NB4 (cell line): ENCODE measurements around the gene RNF225.

Source experiments
- DNase-seq: peaks from one replicate; pipeline ENCODE4 v3.0.0; 2010; ENCODE audit warnings: low read depth
- H3K4me3 ChIP-seq: one replicate; pipeline ENCODE4 v1.5.1; 2011; ENCODE audit warnings: mild to moderate bottlenecking, low read depth, low read length, moderate library complexity
- MYC ChIP-seq: IDR thresholded peaks from 2 replicates; pipeline ENCODE4 v1.6.1; 2011; ENCODE audit warnings: low read depth, low read length
- POLR2A ChIP-seq: IDR thresholded peaks from 2 replicates; pipeline ENCODE4 v1.6.1; 2011; ENCODE audit warnings: mild to moderate bottlenecking; ENCODE audit not compliant: insufficient read length; ENCODE audit errors: extremely low read depth
- TF ChIP-seq, protein P1 (sequence below): IDR thresholded peaks from one replicate; pipeline ENCODE4 v1.5.1; 2012; ENCODE audit warnings: low read depth, low read length
- TF ChIP-seq, protein P2 (sequence below): IDR thresholded peaks from 2 replicates; pipeline ENCODE4 v1.6.1; 2011; ENCODE audit warnings: low read depth, low read length

The RNF225 gene

DNA sequence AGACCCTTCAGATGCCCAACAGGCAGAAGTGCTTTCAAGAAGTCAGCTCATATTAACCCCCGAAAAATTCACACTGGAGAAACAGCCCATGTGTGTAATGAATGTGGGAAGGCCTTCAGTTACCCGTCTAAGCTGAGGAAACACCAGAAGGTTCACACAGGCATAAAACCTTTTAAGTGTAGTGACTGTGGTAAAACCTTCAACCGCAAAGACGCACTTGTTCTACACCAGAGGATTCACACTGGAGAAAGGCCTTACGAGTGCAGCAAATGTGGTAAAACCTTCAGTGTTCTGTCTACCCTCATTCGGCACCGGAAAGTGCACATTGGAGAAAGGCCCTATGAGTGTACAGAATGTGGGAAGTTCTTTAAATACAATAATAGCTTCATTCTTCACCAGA, 21.6 kb downstream of the RNF225 start:
- DNase-seq = no peak
- TF ChIP-seq POLR2A = no peak
- TF ChIP-seq, protein P1, sequence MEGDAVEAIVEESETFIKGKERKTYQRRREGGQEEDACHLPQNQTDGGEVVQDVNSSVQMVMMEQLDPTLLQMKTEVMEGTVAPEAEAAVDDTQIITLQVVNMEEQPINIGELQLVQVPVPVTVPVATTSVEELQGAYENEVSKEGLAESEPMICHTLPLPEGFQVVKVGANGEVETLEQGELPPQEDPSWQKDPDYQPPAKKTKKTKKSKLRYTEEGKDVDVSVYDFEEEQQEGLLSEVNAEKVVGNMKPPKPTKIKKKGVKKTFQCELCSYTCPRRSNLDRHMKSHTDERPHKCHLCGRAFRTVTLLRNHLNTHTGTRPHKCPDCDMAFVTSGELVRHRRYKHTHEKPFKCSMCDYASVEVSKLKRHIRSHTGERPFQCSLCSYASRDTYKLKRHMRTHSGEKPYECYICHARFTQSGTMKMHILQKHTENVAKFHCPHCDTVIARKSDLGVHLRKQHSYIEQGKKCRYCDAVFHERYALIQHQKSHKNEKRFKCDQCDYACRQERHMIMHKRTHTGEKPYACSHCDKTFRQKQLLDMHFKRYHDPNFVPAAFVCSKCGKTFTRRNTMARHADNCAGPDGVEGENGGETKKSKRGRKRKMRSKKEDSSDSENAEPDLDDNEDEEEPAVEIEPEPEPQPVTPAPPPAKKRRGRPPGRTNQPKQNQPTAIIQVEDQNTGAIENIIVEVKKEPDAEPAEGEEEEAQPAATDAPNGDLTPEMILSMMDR = no peak
- no peak overlapping the region for H3K4me3 ChIP-seq

DNA sequence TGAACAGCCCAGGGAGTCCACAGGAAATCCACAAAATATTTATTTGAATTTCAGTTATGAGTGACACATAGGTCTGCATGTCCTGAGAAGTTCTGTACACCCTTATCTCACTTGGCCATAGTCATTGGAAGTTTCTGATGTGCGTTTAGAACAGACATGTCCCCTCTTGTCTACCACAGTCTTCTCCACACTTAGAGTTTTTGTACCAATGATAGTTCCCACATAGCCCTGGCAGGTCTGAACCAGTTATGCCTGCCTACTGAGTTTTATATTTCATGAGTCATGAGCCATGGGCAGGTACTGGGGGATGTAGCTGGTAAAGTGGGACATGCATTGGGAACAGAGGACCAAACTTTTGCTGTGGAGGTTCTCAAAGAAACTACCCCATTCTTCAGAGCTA, 33.2 kb downstream of the RNF225 start:
- DNase-seq = no peak
- no peak overlapping the region for H3K4me3 ChIP-seq
- TF ChIP-seq POLR2A (no peak), MYC (no peak)
- TF ChIP-seq, protein P2, sequence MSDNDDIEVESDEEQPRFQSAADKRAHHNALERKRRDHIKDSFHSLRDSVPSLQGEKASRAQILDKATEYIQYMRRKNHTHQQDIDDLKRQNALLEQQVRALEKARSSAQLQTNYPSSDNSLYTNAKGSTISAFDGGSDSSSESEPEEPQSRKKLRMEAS = no peak
- TF ChIP-seq, protein P1 = no peak

DNA sequence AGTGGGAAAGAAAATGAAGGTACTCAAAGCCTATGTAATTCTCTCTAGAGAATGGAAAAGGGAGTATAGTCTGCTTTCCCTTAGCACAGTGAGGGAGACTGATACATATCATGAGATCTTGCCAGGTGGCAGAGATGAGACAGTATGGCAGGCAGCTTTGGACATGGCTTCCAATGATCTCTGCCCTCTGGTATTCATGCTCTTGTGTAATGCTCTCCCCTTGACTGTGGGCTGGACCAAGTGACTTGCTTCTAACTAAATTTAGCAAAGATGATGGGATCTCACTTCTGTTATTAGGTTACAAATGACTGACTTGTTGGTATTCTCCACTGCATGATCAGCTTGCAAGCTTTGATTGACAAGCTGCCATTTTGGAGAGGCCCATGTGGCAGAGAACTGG, 34.3 kb downstream of the RNF225 start:
- TF ChIP-seq, protein P2 = no peak
- TF ChIP-seq, protein P1 = no peak
- TF ChIP-seq MYC (no peak), POLR2A (no peak)
- no peak for DNase-seq

DNA sequence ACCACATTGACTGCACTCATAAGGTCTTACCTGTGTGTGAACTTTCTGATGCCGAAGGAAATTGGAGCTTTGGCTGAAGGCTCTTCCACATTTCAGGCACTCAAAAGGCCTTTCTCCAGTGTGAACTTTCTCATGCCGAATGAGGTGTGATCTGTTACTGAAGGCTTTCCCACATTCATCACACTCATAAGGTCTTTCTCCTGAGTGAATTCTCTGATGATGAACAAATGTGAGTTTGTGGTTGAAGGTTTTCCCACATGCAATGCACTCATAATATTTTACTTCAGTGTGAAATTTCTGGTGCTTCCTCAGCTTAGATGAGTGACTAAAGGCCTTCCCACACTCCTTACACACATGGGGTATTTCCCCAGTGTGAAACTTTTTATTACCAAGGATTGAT, 38.8 kb downstream of the RNF225 start:
- TF ChIP-seq POLR2A (no peak), MYC (no peak)
- TF ChIP-seq, protein P1 = no peak
- TF ChIP-seq, protein P2 = no peak
- no peak overlapping the region for H3K4me3 ChIP-seq
- no peak for DNase-seq

More for the DNA sequence above, 34.3 kb downstream of the RNF225 start:
- no peak overlapping the region for H3K4me3 ChIP-seq

DNA sequence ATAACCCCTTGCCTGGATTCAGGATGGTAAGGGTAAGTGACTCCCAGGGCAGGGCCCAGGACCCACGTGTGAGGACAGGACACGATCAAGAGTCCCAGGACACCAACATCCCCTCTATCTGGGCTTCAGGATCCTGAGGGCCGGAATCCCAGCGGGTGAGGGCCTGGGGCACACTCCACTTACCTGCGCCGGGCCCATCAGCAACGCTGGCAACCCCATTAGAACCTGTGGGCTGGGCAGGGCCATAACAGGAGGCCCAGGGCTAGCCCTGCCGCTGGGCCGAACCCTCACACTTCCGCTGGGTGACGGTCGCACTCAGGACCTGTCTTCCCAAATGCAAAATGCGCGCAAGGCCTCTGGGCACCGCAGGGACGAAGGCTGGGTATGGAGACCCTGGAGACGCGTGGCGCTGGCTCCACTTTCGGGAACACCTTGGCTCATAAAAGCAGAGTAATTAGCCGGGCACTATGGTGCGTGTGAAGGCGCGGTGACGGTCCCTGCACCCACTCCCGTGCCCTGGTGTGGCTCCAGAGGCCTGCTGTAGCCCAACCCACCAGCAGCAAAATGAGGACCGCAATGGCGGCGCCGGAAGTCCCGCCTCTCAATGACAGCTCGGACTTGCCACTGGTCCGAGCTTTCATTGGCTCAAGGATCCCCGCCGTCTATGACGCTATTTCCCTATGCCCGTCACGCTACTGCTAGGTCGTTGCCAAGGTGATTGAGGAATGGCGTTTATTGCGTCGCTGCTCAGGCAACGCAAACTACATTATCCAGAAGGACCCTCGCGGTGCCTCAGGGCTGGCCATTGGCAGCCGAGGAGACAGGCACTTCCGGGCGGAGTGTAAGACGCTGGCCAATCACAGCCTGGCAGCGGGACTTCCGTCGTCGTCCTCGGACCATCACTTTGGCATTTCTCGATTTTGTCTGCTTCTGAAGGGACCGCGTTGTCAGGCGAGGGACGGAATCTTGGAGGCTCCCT, 44.4 kb downstream of the RNF225 start, which contains the start of gene ZNF132:
Gene ZNF132 (minus strand): TSS at position 578 of the 979 bp plus-strand sequence. CDS start 332 bp downstream, at position 246.
- TF ChIP-seq, protein P2 = no peak
- TF ChIP-seq POLR2A (no peak), MYC (no peak)
- TF ChIP-seq, protein P1 = no peak
- H3K4me3 ChIP-seq = no peak within 1 kb of the TSS
- no peak for DNase-seq
